ENCODE results near the gene FNBP1L.

FNBP1L gene

DNA sequence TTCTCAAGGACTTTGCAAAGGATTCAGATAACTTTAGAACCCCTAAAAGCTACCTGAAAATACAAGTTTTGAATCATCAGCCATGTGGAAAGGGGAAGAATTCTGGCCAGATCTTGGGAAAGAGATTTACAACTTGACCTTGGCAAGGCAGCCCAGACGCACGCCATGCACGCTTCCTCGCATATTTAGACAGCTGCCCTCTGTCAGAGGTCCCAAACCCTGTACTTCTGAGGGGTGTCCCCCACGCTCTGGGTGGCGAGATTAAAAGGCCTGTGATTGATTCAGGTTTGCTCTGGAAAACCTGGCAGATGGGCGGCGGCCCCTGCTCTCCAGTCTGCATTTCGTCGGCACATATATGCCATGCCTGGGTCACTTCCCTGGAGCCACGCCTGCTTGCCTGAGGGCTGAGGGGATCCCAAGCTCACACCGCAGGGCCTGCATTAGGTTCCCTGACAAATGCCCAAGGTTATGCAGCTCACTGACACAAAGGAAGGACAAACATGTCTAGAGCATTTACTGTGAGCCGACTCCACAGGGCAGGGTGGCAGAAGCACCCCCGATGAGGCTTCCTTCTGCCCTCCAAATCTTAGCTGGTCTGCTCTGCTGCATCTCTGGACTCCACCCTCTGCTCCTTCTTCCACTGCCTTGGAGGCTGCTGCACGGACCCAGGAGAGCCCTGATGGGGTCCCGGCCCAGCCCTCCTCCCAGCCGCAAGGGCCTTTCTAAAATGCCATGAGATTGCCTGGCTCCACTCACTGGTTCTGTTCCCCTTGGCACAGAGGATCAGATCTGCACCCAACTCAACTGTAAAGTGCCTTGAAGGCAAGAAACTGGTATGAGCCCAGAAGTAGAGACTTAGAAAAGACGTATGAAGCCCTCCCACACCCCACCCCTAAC is 129.9 kb downstream of the FNBP1L start:
- no peak overlapping the region for H3K4me3 ChIP-seq (ENCODE audit: low read depth, low read length)
- H3K36me3 ChIP-seq, result no peaks in the 10 kb centered on the region; the same call in 1 of the 2 replicates
- H3K27me3 ChIP-seq (ENCODE audit: insufficient read depth, low read depth, severe bottlenecking), result no peaks in the 10 kb centered on the region
- no peak for TF ChIP-seq CTCF (IDR thresholded peaks at IDR 0.05; ENCODE audit: low read depth, low read length)
- DNase-seq, result no peak
- H3K27ac ChIP-seq, result no peak overlapping the region
- no peaks in the 10 kb centered on the region for H3K9me3 ChIP-seq (ENCODE audit: severe bottlenecking)

GRCh38 chr1:93578433-93578830 is 130.5 kb downstream of the FNBP1L start:
- no peaks in the 10 kb centered on the region for H3K27me3 ChIP-seq (ENCODE audit: insufficient read depth, low read depth, severe bottlenecking)
- no peak overlapping the region for H3K27ac ChIP-seq
- no peak for TF ChIP-seq CTCF (IDR thresholded peaks at IDR 0.05; ENCODE audit: low read depth, low read length)
- H3K9me3 ChIP-seq (ENCODE audit: severe bottlenecking), result no peaks in the 10 kb centered on the region
- no peak overlapping the region for H3K4me3 ChIP-seq (ENCODE audit: low read depth, low read length)
- H3K36me3 ChIP-seq, result no peaks in the 10 kb centered on the region; the same call in 1 of the 2 replicates
- DNase-seq, result no peak

DNA sequence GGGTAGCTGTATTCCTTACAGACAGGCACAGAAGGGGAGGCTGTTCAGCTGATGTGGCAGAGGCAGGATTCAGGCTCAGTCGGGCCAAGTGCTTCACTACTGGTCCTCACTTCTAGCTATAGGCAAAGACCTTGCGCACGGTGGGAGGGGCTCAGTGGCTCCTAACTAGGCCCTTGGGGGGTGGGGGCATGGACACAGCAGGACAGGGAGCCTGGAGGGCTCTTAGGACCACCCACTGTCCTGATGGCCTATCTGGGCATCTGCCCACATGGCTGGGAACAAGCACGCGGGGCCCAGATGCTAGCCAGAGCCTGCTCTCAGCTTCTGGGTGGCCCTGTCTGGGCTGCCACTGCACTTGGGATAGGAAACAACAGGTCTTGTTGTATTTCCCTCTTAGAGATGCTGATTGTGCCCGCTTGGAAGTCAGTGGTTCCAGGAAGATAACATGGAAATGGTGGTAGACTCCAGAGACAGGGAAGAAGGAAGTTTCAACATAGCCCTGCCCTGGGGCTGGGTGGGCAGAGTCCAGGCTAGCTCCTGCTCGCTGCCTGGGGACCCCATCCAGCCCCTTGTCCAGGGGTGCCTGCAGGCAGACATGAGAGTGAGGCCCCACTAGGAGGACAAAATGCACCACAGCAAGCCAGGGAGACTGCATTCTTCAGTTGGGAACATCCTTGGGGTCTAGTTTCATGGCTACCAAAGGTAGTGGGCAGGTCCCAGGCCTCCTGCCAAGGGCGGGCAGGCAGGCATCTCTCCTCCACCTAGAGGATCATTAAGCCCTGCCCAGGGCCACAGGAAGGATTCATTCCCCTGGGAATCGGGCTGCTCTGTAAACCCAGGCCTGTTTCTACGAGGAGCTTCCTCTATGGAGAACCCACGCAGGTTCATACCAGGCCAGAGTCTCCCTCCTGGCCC is 131.2 kb downstream of the FNBP1L start:
- Histone ChIP-seq H3K36me3 (no peaks in the 10 kb centered on the region; the same call in 1 of the 2 replicates), H3K27me3 (ENCODE audit: insufficient read depth, low read depth, severe bottlenecking) (no peaks in the 10 kb centered on the region), H3K27ac (no peak overlapping the region), H3K4me3 (ENCODE audit: low read depth, low read length) (no peak overlapping the region), H3K9me3 (ENCODE audit: severe bottlenecking) (no peaks in the 10 kb centered on the region)
- DNase-seq, result no peak
- no peak for TF ChIP-seq CTCF (IDR thresholded peaks at IDR 0.05; ENCODE audit: low read depth, low read length)

DNA sequence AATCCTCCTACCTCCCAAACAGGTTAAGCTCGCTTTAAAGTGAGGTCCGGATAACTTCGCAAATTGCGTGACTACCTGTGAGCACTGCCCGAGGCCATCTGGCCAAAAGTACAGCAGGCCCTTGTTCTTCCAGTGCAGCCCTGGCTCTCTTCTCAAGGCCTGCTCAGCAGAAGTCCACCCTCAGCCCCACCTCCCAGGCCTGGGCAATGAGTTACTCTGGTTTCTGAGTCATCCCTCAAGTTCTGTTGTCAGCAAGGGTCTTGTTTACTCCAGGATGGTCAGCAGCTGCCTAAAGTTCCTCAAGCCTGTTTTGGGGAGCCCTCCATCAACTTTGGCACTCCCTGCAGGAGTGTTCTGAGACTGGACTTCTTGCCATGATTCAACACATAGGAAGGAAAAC is 132.0 kb downstream of the FNBP1L start:
- no peak for TF ChIP-seq CTCF (IDR thresholded peaks at IDR 0.05; ENCODE audit: low read depth, low read length)
- DNase-seq, result no peak
- no peak overlapping the region for H3K27ac ChIP-seq

GRCh38 chr1:93581917-93582850 is 134.3 kb downstream of the FNBP1L start:
- no peak for DNase-seq
- H3K36me3 ChIP-seq, result no peaks in the 10 kb centered on the region; the same call in 1 of the 2 replicates
- H3K27me3 ChIP-seq (ENCODE audit: insufficient read depth, low read depth, severe bottlenecking), result no peaks in the 10 kb centered on the region
- no peaks in the 10 kb centered on the region for H3K9me3 ChIP-seq (ENCODE audit: severe bottlenecking)
- H3K27ac ChIP-seq, result no peak overlapping the region
- H3K4me3 ChIP-seq (ENCODE audit: low read depth, low read length), result no peak overlapping the region
- TF ChIP-seq CTCF (IDR thresholded peaks at IDR 0.05; ENCODE audit: low read depth, low read length), result no peak

More for the DNA sequence above, 132.0 kb downstream of the FNBP1L start:
- Histone ChIP-seq H3K36me3 (no peaks in the 10 kb centered on the region; the same call in 1 of the 2 replicates), H3K27me3 (ENCODE audit: insufficient read depth, low read depth, severe bottlenecking) (no peaks in the 10 kb centered on the region), H3K4me3 (ENCODE audit: low read depth, low read length) (no peak overlapping the region), H3K9me3 (ENCODE audit: severe bottlenecking) (no peaks in the 10 kb centered on the region)
